Measurements from ENCODE around the gene RRH. TPM values are rescaled to one million over a fixed set of nuclear protein-coding genes. Genes with fewer than 3 reads are reported as not detected.
"Not testable (repeated sequence)": the region's sequence is repeated elsewhere in the genome, so short reads cannot be mapped to it uniquely, and the experiment has no call there.

RRH gene
- total RNA-seq, 1 donor from 2014 or later = 0.34 TPM

- no peak for DNase-seq (ENCODE audit: low spot score)
Measured at GRCh38 chr4:109846395-109847098, 18.8 kb downstream of the RRH start.

GRCh38 chr4:109847896-109848442 is 20.2 kb downstream of the RRH start, which contains the start of gene LRIT3:
Gene LRIT3 (plus strand): TSS chr4:109848107. CDS start chr4:109848202, 95 bp downstream.
- DNase-seq (ENCODE audit: low spot score) = no peak

GRCh38 chr4:109848501-109848900 is 20.7 kb downstream of the RRH start:
- DNase-seq (ENCODE audit: low spot score) = no peak

- DNase-seq (ENCODE audit: low spot score) = no peak
Measured at GRCh38 chr4:109850601-109851000, 22.8 kb downstream of the RRH start.

GRCh38 chr4:109859426-109860300 is 31.9 kb downstream of the RRH start:
- not testable (repeated sequence) for DNase-seq (ENCODE audit: low spot score)

- no peak for DNase-seq (ENCODE audit: low spot score)
Measured at GRCh38 chr4:109861271-109861670, 33.5 kb downstream of the RRH start.

GRCh38 chr4:109861916-109862511 is 34.2 kb downstream of the RRH start:
- DNase-seq (ENCODE audit: low spot score) = no peak

- DNase-seq (ENCODE audit: low spot score) = no peak
Measured at GRCh38 chr4:109864134-109864533, 36.4 kb downstream of the RRH start.

- DNase-seq (ENCODE audit: low spot score) = no peak
Measured at GRCh38 chr4:109870061-109870460, 42.3 kb downstream of the RRH start.

- DNase-seq (ENCODE audit: low spot score) = no peak
Measured at GRCh38 chr4:109872065-109872464, 44.3 kb downstream of the RRH start.

GRCh38 chr4:109872950-109873656 is 45.3 kb downstream of the RRH start:
- DNase-seq (ENCODE audit: low spot score) = no peak

- no peak for DNase-seq (ENCODE audit: low spot score)
Measured at GRCh38 chr4:109873791-109874514, 46.2 kb downstream of the RRH start.

- DNase-seq (ENCODE audit: low spot score) = no peak
Measured at GRCh38 chr4:109875106-109875505, 47.3 kb downstream of the RRH start.

- not testable (repeated sequence) for DNase-seq (ENCODE audit: low spot score)
Measured at GRCh38 chr4:109875553-109875952, 47.8 kb downstream of the RRH start.

- no peak for DNase-seq (ENCODE audit: low spot score)
Measured at GRCh38 chr4:109876634-109877265, 49.0 kb downstream of the RRH start.

- no peak for DNase-seq (ENCODE audit: low spot score)
Measured at GRCh38 chr4:109877400-109877799, 49.6 kb downstream of the RRH start.

GRCh38 chr4:109878355-109878754 is 50.6 kb downstream of the RRH start:
- no peak for DNase-seq (ENCODE audit: low spot score)

- no peak for DNase-seq (ENCODE audit: low spot score)
Measured at GRCh38 chr4:109879081-109879480, 51.3 kb downstream of the RRH start.

GRCh38 chr4:109879636-109880314 is 52.0 kb downstream of the RRH start:
- DNase-seq (ENCODE audit: low spot score) = no peak

- no peak for DNase-seq (ENCODE audit: low spot score)
Measured at GRCh38 chr4:109886303-109886702, 58.5 kb downstream of the RRH start.
